ENCODE results near the gene CYP39A1.

Gene CYP39A1

DNA sequence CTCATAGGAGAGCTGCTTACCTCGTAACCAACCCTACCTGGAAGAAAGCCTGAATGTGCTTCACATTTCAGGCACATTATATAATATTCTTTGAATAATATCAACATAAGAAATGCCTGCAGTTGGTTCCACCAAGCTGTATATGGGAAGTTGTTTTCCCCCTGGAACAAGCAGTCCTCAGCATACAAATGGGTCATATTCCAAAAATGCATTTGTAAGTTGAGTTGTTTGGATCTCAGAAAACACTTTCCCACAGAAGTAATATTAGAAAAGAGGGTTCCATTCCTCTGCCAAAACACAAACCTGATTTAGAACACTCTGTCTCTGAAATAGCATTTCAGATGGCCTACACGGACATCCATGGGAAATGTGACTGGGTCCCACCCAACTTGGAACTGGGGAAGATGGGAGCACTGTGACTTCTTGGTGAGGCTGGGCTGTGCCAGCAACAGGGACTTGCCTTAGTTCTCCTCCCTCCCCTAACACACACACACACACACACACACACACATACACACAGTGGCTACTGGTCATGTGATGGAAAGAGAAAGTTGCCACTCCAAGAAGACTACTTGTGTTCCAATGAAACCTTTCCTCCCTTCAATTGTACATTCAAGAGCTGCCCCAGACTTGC, 150.0 kb downstream of the CYP39A1 start:
- H3K9me3 Mint-ChIP-seq, result no peaks in the 10 kb centered on the region
- H3K27me3 Mint-ChIP-seq, result no peaks in the 10 kb centered on the region
- H3K36me3 Mint-ChIP-seq, result no peaks in the 10 kb centered on the region
- H3K4me3 Mint-ChIP-seq, result no peak overlapping the region
- DNase-seq, result no peak
- H3K4me1 Mint-ChIP-seq, result no peaks in the 10 kb centered on the region
- H3K27ac Mint-ChIP-seq, result no peak overlapping the region
- CTCF ChIA-PET, result no interaction called here

DNA sequence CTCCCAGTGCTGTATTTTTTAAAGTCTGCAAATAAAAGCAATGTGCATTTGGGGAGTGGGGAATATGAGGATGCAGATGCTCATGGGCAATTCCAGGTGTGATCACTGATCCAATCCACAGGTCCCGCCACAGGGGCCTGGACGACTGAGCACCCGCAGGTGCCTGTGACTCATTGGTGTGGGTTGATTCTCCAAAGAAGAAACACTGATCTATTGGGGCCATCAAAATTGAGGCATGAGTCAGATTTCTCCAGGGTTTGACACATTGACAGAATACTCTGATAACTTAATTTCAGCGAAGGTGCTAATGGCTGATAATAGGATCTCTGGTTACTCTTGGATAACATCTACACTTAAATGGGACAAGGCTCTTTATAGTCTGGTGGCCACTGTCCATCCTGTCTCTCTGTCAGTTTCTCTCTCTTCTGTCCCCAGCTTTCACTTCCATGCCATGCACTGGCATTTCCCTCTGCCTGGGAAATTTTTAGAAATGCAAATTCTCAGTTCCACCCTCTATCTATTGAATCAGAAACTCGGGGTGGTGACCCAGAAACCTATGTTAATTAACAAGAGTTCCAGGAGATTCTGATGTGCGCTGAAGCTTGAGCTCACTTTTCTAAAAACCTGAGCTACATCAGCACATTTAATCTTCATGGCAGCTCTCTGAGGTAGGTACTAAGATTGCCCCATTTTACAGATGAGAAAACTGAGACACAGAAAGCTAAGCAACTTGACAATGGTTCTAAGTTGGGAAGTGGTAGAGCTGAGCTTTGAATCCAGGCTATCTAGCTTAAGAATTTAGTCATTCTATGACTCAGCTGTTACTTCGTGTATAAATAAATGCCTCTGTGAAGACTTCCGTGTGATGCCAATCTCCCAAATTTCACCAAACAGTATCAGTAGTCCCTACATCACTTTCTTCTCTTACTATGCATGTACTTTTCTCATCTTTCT, 151.2 kb downstream of the CYP39A1 start:
- no peak overlapping the region for H3K4me3 Mint-ChIP-seq
- CTCF ChIA-PET, result no interaction called here
- no peaks in the 10 kb centered on the region for H3K36me3 Mint-ChIP-seq
- no peaks in the 10 kb centered on the region for H3K9me3 Mint-ChIP-seq
- no peaks in the 10 kb centered on the region for H3K27me3 Mint-ChIP-seq
- H3K4me1 Mint-ChIP-seq, result no peaks in the 10 kb centered on the region
- no peak overlapping the region for H3K27ac Mint-ChIP-seq
- DNase-seq, result no peak

DNA sequence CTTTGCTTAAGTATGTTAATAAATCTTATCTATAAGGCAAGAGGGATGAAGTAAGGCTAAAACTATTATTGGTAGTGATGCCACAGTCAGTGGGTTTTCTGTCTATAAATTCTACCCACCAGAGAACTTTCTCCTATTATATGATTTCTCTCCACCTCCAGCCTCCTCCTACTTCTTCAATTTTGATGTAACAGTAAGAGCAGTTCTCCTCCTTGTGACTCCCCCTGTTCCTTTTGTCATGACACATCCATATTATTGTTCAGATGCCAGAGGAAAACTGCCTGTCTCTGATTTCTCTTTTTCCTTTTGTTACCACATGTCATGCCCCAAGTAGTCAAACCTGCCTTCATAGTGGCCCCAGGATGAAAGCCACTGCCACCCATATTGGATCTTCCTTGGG, 152.2 kb downstream of the CYP39A1 start:
- Mint-ChIP-seq H3K27me3 (no peaks in the 10 kb centered on the region), H3K4me3 (no peak overlapping the region), H3K27ac (no peak overlapping the region), H3K9me3 (no peaks in the 10 kb centered on the region), H3K4me1 (no peaks in the 10 kb centered on the region), H3K36me3 (no peaks in the 10 kb centered on the region)
- CTCF ChIA-PET, result no interaction called here
- no peak for DNase-seq
